ENCODE measurements around the gene LAMC1.

- TF ChIP-seq TAF1 (IDR thresholded peaks at IDR 0.05; ENCODE audit: borderline replicate concordance, low read depth, low read length): no peak
- no peak for TF ChIP-seq POLR2A (IDR thresholded peaks at IDR 0.05; ENCODE audit: low read depth, low read length)
Observed at GRCh38 chr1:183025010-183025337, 1.8 kb downstream of the LAMC1 start.

All from GM12892 (cell line).